Stimulated activated CD4-positive, alpha-beta T cell treated with anti-CD3 and anti-CD28 coated beads, TNF-alpha, amount 100 ng/mL, for 24 hours (primary cell): ENCODE results near the gene GAB1.
"Not testable (repeated sequence)": the region's sequence is repeated elsewhere in the genome, so short reads cannot be mapped to it uniquely, and the experiment has no call there.

Source experiments
- DNase-seq, 3 experiments: peaks; one replicate each; pipeline ENCODE4 v3.0.0-alpha.2; 2020; ENCODE audit warnings: low read depth in 3 of 3

The GAB1 gene

DNA sequence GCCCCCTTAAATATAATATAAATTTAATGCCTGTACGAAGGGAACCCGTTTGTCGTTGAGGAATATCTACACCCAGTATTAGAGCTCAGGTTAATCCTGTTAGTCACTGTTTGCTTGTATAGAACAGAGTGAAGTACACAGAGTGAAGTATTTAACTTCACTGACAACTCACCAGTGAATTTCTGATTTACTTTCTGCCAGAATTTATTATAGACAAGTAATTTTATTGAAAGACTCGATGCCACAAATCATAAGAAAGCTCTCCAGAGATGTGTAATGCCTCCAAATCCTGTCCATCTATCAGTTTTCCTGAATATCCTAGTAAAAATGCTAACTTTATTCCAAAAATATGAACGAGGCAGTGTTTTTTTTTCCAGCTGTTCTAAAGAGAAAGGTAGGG lies 1.6 kb downstream of the GAB1 start:
- no peak for DNase-seq

DNA sequence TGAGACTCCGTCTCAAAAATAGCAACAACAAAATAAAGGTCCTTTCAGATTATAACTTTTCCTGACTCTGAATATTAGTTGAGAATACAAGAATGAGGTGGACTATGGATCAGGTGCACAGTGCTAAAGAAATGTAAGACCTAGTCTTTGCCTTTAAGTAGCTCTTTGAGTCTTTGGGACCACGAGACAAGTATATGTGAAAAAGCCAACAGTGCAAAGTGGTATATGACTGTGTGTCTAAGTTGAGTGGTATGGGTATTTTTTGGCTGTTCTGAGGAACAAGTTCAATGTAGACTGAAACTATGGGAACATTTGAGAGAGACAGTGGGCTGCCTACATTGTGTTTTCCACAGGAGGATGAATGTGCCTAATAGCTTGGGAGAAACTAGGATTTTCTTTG lies 2.8 kb downstream of the GAB1 start:
- no peak for DNase-seq

- DNase-seq, result no peak
Measured at GRCh38 chr4:143341186-143341755, 4.6 kb downstream of the GAB1 start.

GRCh38 chr4:143343276-143343831 lies 6.7 kb downstream of the GAB1 start:
- no peak for DNase-seq

DNA sequence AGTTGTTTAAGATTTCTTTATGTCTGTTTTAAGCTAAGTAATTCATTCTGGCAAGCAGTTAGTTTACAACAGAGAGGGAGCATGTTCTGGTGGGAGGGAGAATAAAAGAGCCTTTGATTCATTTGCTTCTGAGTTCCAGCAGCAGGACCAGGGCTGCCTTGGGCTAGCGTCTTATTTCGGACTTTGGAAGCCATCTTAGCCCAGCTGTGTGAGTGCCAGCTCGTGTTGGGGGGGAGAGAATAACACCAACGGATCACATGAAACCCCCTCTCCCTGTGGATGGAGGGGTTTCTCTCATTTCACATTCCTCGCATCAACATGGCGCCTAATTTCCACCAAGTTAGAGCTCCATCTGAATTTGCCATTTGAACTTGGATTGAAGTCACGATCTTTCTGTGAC lies 7.4 kb downstream of the GAB1 start:
- DNase-seq, result no peak

- no peak for DNase-seq
Measured at GRCh38 chr4:143344774-143345173, 8.1 kb downstream of the GAB1 start.

GRCh38 chr4:143345356-143345755 lies 8.7 kb downstream of the GAB1 start:
- DNase-seq, result no peak

DNA sequence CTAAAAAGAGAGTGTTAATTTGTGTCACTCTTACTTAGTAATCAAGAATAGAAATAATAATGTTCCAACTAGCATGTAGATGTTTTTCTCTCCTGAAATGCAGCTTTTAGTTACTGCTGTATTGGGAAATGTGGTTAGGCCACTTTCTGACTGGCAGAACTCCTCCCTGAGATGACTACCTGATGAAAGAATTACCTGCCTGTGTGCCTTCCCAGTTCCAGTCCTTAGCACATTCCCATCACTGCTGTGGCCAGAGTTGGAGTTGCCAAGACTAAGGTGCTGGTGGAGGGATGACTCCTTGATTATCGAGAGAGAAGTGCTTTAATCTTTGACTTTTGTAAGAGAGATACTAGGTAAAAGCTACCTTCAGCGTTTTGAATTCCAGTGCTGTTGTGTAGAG lies 9.5 kb downstream of the GAB1 start:
- no peak for DNase-seq

- no peak for DNase-seq
Measured at GRCh38 chr4:143347484-143348111, 10.9 kb downstream of the GAB1 start.

- no peak for DNase-seq
Measured at GRCh38 chr4:143348233-143349077, 11.8 kb downstream of the GAB1 start.

DNA sequence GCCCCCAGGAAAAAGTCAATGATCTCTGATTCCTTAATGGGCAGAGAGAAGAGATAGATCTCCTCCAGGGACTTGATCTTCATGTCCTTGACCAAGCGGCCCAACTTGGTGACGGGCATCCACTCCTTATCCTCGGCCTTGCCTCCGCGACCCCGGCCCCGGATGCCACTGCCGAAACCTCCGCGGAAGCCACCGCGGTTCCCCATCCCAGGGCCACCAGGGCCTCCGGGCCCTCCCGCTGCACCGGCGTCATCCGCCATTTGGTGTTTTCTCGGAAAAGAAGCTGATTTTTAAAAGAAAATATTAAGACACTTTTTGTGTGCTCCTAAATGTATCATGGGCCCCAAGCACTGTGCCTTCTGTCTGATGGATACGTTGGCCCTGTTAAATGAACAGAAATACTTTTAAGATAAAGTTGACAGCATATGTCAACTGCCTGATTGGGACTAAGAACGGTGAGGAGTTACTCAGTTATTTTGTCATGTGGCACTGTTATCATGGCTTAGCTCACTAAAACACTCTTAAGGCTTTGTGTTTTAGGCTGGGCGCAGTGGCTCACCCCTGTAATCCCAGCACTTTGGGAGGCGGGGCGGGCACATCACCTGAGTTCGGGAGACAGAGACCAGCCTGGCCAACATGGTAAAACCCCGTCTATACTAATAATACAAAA lies 13.3 kb downstream of the GAB1 start:
- not testable (repeated sequence) for DNase-seq

- DNase-seq, result no peak
Measured at GRCh38 chr4:143351149-143351691, 14.5 kb downstream of the GAB1 start.

DNA sequence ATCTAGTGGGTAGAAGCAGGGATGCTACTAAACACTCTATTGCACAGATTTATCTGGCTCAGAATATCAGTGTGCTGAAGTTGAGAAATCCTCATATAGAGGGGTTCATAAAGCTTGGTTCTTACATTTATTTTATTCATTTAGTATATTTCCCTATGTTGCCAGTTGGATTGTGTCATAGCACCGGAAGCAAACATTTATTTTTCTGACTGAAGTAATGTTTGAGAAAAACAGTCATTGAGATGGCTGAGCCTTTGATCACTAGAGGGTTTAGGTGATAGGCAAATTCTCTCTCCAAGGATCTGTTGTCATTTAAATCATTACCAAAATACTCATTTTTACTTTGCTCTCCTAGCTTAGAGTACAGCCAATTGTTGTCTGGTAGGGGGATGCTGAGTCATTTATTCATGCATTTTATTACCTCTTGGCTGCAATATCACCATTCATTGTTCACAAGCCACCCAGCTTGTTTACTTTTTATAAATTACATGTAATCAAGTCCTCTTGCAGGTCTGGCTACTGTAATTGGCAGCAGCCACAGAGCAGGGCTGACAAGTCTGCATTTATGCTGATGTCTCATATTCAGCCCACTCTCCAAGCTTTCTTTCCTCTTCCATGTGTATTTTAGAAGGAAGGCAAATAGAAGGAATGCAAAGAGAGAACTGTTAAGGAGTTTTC lies 15.2 kb downstream of the GAB1 start:
- DNase-seq, result no peak

- no peak for DNase-seq
Measured at GRCh38 chr4:143352720-143353119, 16.0 kb downstream of the GAB1 start.

- DNase-seq, result no peak
Measured at GRCh38 chr4:143353797-143354196, 17.1 kb downstream of the GAB1 start.

DNA sequence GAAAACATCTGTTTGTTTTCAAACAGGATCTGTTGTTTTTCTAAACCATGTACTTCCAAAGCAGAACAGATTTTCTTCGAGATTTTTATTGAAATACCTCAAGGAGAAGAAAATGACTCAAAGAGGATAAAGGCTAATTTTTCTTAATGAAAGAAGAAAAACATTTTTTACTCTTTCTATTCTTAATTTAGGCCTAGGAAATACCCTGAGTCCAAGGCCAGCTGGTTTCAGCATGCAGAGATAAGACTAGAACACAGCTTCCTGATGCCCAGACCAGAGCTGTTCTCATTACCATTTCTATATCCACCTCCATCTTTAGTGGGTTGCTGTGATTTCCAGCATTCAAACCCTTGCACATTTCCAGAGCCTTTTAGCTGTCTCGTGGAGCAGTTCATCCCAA lies 18.3 kb downstream of the GAB1 start:
- no peak for DNase-seq

GRCh38 chr4:143355540-143356217 lies 19.0 kb downstream of the GAB1 start:
- no peak for DNase-seq

DNA sequence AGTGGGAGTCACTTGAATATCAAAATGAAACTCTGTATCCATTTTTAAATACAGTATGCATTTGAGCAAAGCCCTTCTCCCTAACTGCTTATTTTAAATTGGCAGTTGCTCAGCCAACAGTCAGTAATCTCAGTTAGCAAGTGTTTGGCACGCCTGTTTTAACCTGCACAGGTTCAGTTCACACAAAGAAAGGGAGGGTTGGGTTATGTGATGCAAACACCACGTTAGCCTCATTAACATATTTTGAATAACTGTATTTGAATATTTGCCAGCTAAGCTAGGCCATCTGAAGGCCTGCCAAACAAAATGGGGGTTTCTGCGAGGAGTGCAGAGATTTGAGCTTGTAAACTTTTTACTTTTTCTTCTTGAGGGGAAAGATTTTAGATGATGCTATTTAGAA lies 19.8 kb downstream of the GAB1 start:
- no peak for DNase-seq

GRCh38 chr4:143357161-143357845 lies 20.6 kb downstream of the GAB1 start:
- DNase-seq, result no peak

DNA sequence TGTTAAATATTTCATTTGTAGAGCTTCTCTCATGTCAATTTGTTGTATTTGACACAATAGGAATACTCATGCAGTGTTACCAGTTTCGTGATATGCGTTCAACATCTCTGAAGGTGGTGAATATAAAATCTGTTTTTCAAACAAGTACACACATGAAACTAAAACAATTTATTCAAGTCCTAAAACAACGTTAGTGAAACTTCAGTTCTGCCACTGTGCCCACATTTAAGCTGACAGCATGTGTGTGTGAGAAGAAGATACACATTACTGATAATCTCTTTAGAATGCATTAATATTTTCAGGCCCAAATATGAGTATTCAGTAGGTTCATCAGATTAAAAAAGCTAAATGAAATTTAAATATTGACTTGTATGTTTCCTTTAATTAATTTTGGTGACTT lies 21.7 kb downstream of the GAB1 start:
- DNase-seq, result no peak
